Activated CD4-positive, alpha-beta T cell treated with anti-CD3 and anti-CD28 coated beads, Interleukin-2, amount 10 ng/mL, durations not matched to agents 7 days and 5 days (primary cell): ENCODE results near the gene GRID1. TPM values are rescaled to one million over a fixed set of nuclear protein-coding genes. Genes with fewer than 3 reads are reported as not detected.
"Not testable (repeated sequence)": the region's sequence is repeated elsewhere in the genome, so short reads cannot be mapped to it uniquely, and the experiment has no call there.

ENCODE experiments used
- CTCF ChIA-PET: fragments of 350-600 bp; sonication (Branson Sonifier 250); formaldehyde crosslinking; loops from one replicate; lab custom pipeline; 2021; ENCODE audit warnings: antibody characterized with exemption; lab: Charles Lee
- POLR2A ChIA-PET: fragments of 350-600 bp; sonication (Branson Sonifier 250); formaldehyde crosslinking; loops from one replicate; lab custom pipeline; 2021; ENCODE audit warnings: antibody characterized with exemption; lab: Charles Lee
- DNase-seq: peaks from one replicate; pipeline ENCODE4 v3.0.0-alpha.2; 2020
- H3K27ac Mint-ChIP-seq: one replicate; pipeline ENCODE4 v1.8.0; 2021; ENCODE audit warnings: mild to moderate bottlenecking, moderate library complexity, mixed read lengths
- H3K27me3 Mint-ChIP-seq: one replicate; pipeline ENCODE4 v1.8.0; 2021; ENCODE audit warnings: mixed read lengths
- H3K36me3 Mint-ChIP-seq: one replicate; pipeline ENCODE4 v1.8.0; 2021; ENCODE audit warnings: low read depth, mixed read lengths
- H3K4me1 Mint-ChIP-seq: one replicate; pipeline ENCODE4 v1.8.0; 2021; ENCODE audit warnings: mixed read lengths
- H3K4me3 Mint-ChIP-seq: one replicate; pipeline ENCODE4 v1.8.0; 2021; ENCODE audit warnings: mild to moderate bottlenecking, moderate library complexity, mixed read lengths
- H3K9me3 Mint-ChIP-seq: one replicate; pipeline ENCODE4 v1.8.0; 2021; ENCODE audit warnings: mixed read lengths
- total RNA-seq, 2 experiments: library from RNA; stranded (reverse); gene quantifications; one replicate each; pipeline ENCODE4 v1.2.3, GENCODE V29; 2021

Gene GRID1
- total RNA-seq, 2 experiments from 2014 or later, result not detected

DNA sequence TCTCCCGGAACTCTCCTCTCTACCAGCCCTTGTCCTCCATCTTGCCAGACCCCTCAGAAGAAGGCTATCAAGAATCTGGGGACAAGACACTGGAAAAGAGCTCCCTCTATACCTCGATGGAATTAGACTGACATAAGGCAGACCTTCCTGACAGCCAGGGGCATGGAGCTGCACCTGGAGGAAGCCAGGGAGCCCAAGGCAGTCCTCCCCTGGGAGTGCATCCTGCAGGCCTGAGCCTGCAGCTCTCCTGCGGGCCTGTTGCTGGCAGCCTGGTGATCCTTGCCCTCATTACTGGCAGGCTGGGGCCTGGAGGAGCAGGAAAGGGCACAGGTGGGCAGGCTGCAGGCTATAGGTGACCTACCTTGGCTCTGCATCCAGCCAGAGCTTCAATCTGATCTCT is 323.4 kb downstream of the GRID1 start:
- peaks cover 10% of the 10 kb centered on the region for H3K4me1 Mint-ChIP-seq
- H3K36me3 Mint-ChIP-seq, result no peaks in the 10 kb centered on the region
- H3K4me3 Mint-ChIP-seq, result no peak overlapping the region
- H3K27ac Mint-ChIP-seq, result no peak overlapping the region
- CTCF ChIA-PET, result no interaction called here
- peaks cover 16% of the 10 kb centered on the region for H3K27me3 Mint-ChIP-seq
- POLR2A ChIA-PET, result no interaction called here
- DNase-seq, result no peak
- H3K9me3 Mint-ChIP-seq, result no peaks in the 10 kb centered on the region

- H3K27ac Mint-ChIP-seq, result no peak overlapping the region
- H3K9me3 Mint-ChIP-seq, result no peaks in the 10 kb centered on the region
- H3K27me3 Mint-ChIP-seq, result peaks cover 16% of the 10 kb centered on the region
- ChIA-PET POLR2A (no interaction called here), CTCF (no interaction called here)
- peaks cover 3% of the 10 kb centered on the region for H3K4me1 Mint-ChIP-seq
- no peaks in the 10 kb centered on the region for H3K36me3 Mint-ChIP-seq
- H3K4me3 Mint-ChIP-seq, result no peak overlapping the region
- DNase-seq, result no peak
These were observed 324.4 kb downstream of the GRID1 start for GRCh38 chr10:86042161-86042560.

GRCh38 chr10:86041116-86041515 is 325.5 kb downstream of the GRID1 start:
- H3K4me3 Mint-ChIP-seq, result no peak overlapping the region
- H3K36me3 Mint-ChIP-seq, result no peaks in the 10 kb centered on the region
- H3K4me1 Mint-ChIP-seq, result no peaks in the 10 kb centered on the region
- no peak overlapping the region for H3K27ac Mint-ChIP-seq
- CTCF ChIA-PET, result interaction anchor here (0.5 kb wide), 1 partner anchor 44 kb away, joined by 3 read pairs; no protein-coding TSS in a partner anchor
- POLR2A ChIA-PET, result no interaction called here
- H3K9me3 Mint-ChIP-seq, result no peaks in the 10 kb centered on the region
- H3K27me3 Mint-ChIP-seq, result peaks cover 8% of the 10 kb centered on the region
- no peak for DNase-seq

- Mint-ChIP-seq H3K36me3 (no peaks in the 10 kb centered on the region), H3K4me3 (no peak overlapping the region), H3K4me1 (no peaks in the 10 kb centered on the region), H3K27me3 (no peaks in the 10 kb centered on the region), H3K27ac (no peak overlapping the region), H3K9me3 (no peaks in the 10 kb centered on the region)
- ChIA-PET CTCF (no interaction called here), POLR2A (no interaction called here)
- no peak for DNase-seq
These were observed 328.2 kb downstream of the GRID1 start for GRCh38 chr10:86038371-86038770.

DNA sequence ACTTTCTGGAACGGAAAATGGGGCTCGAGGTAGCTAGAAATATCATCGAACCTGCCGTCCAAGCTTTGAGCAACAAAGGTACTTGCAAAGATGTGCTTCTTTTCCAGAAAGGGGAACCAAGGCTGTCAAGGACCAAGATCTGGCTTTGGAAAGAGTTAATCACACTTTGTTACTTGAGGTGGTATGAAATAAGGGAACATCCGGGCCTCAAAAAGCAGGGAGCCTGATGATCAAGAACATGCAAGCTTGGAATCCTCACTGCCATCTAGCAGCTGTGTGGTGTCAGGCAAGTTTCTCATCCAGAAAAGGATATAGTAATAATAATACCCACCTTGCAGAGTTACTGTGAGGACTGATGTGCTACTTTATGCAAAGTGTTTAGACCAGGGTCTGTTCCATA is 329.5 kb downstream of the GRID1 start:
- Mint-ChIP-seq H3K27ac (no peak overlapping the region), H3K9me3 (no peaks in the 10 kb centered on the region)

DNA sequence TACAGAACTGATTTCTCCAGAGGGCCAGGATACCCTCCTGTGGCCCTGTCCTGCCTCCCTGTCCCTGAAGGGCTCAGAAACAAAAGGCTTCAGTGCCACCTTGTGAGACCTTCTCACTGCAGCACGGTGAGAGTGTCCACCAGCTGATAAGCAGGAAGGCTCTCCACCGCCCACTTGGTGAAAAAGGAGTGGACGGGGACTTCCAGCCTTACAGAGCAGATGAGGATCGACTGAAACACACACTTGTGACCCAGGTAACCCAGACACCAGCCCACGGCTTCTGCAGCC is 330.1 kb downstream of the GRID1 start:
- no peaks in the 10 kb centered on the region for H3K36me3 Mint-ChIP-seq
- no peaks in the 10 kb centered on the region for H3K4me1 Mint-ChIP-seq
- POLR2A ChIA-PET, result no interaction called here
- H3K27ac Mint-ChIP-seq, result no peak overlapping the region
- no peak overlapping the region for H3K4me3 Mint-ChIP-seq
- CTCF ChIA-PET, result no interaction called here
- H3K27me3 Mint-ChIP-seq, result no peaks in the 10 kb centered on the region
- H3K9me3 Mint-ChIP-seq, result no peaks in the 10 kb centered on the region
- no peak for DNase-seq

More for the DNA sequence above, 329.5 kb downstream of the GRID1 start:
- Mint-ChIP-seq H3K4me1 (no peaks in the 10 kb centered on the region), H3K27me3 (no peaks in the 10 kb centered on the region), H3K36me3 (no peaks in the 10 kb centered on the region), H3K4me3 (no peak overlapping the region)
- no peak for DNase-seq
- POLR2A ChIA-PET, result no interaction called here
- CTCF ChIA-PET, result no interaction called here

GRCh38 chr10:86035791-86036543 is 330.6 kb downstream of the GRID1 start:
- POLR2A ChIA-PET, result no interaction called here
- H3K36me3 Mint-ChIP-seq, result no peaks in the 10 kb centered on the region

GRCh38 chr10:86034710-86035109 is 331.9 kb downstream of the GRID1 start:
- ChIA-PET CTCF (no interaction called here), POLR2A (no interaction called here)
- no peak overlapping the region for H3K4me3 Mint-ChIP-seq
- no peaks in the 10 kb centered on the region for H3K9me3 Mint-ChIP-seq
- H3K27me3 Mint-ChIP-seq, result peaks cover 1% of the 10 kb centered on the region
- DNase-seq, result no peak
- no peaks in the 10 kb centered on the region for H3K36me3 Mint-ChIP-seq
- H3K4me1 Mint-ChIP-seq, result no peaks in the 10 kb centered on the region
- no peak overlapping the region for H3K27ac Mint-ChIP-seq

More at GRCh38 chr10:86035791-86036543, 330.6 kb downstream of the GRID1 start:
- H3K27me3 Mint-ChIP-seq, result no peaks in the 10 kb centered on the region
- H3K4me3 Mint-ChIP-seq, result no peak overlapping the region
- CTCF ChIA-PET, result no interaction called here
- H3K27ac Mint-ChIP-seq, result no peak overlapping the region
- no peak for DNase-seq
- H3K4me1 Mint-ChIP-seq, result no peaks in the 10 kb centered on the region
- no peaks in the 10 kb centered on the region for H3K9me3 Mint-ChIP-seq

- no peak overlapping the region for H3K27ac Mint-ChIP-seq
- H3K36me3 Mint-ChIP-seq, result no peaks in the 10 kb centered on the region
- H3K27me3 Mint-ChIP-seq, result peaks cover 8% of the 10 kb centered on the region
- no peaks in the 10 kb centered on the region for H3K4me1 Mint-ChIP-seq
- H3K9me3 Mint-ChIP-seq, result no peaks in the 10 kb centered on the region
- no peak for DNase-seq
- no peak overlapping the region for H3K4me3 Mint-ChIP-seq
- POLR2A ChIA-PET, result no interaction called here
- CTCF ChIA-PET, result interaction anchor here (1.0 kb wide), 1 partner anchor 23 kb away, joined by 4 read pairs; no protein-coding TSS in a partner anchor
These were observed 333.0 kb downstream of the GRID1 start for GRCh38 chr10:86033581-86033980.

- H3K9me3 Mint-ChIP-seq, H3K4me3 Mint-ChIP-seq, H3K4me1 Mint-ChIP-seq, CTCF ChIA-PET, POLR2A ChIA-PET, DNase-seq, H3K27ac Mint-ChIP-seq, H3K36me3 Mint-ChIP-seq, H3K27me3 Mint-ChIP-seq: not testable (repeated sequence)
These were observed 334.5 kb downstream of the GRID1 start for GRCh38 chr10:86032087-86032486.

- H3K27ac Mint-ChIP-seq, result no peak overlapping the region
- H3K4me1 Mint-ChIP-seq, result no peaks in the 10 kb centered on the region
- ChIA-PET POLR2A (no interaction called here), CTCF (no interaction called here)
- no peak overlapping the region for H3K4me3 Mint-ChIP-seq
- H3K27me3 Mint-ChIP-seq, result peaks cover 10% of the 10 kb centered on the region
- DNase-seq, result no peak
- no peaks in the 10 kb centered on the region for H3K9me3 Mint-ChIP-seq
- H3K36me3 Mint-ChIP-seq, result no peaks in the 10 kb centered on the region
These were observed 336.3 kb downstream of the GRID1 start for GRCh38 chr10:86030312-86030711.

GRCh38 chr10:86027346-86027745 is 339.2 kb downstream of the GRID1 start:
- H3K36me3 Mint-ChIP-seq, result no peaks in the 10 kb centered on the region
- POLR2A ChIA-PET, result no interaction called here
- CTCF ChIA-PET, result interaction anchor here (1.3 kb wide), 1 partner anchor 24 kb away, joined by 3 read pairs; no protein-coding TSS in a partner anchor

DNA sequence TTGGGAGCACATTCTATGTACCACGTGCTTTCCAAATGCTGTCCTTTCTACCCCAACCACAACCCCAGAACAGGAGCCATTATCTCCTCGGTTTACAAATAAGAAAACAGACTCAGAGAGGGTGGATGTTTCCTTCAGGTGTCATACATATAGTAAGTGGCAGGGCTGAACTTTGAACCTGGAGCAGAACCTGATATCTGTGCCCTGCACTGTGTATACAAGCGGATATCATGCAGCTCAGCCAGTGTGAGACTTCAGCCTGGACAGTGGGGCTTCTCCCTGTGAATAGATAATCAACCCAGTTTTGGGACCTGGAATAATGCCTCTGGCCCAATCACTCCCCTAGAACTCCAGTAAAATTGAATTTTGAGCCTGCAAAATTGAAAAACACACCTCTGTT is 341.1 kb downstream of the GRID1 start:
- H3K4me3 Mint-ChIP-seq, result no peak overlapping the region
- no peak for DNase-seq
- H3K27ac Mint-ChIP-seq, result no peak overlapping the region
- no peaks in the 10 kb centered on the region for H3K4me1 Mint-ChIP-seq
- H3K9me3 Mint-ChIP-seq, result no peaks in the 10 kb centered on the region
- POLR2A ChIA-PET, result no interaction called here
- H3K27me3 Mint-ChIP-seq, result peaks cover 10% of the 10 kb centered on the region
- H3K36me3 Mint-ChIP-seq, result no peaks in the 10 kb centered on the region
- CTCF ChIA-PET, result no interaction called here

More at GRCh38 chr10:86027346-86027745, 339.2 kb downstream of the GRID1 start:
- no peak for DNase-seq
- Mint-ChIP-seq H3K9me3 (no peaks in the 10 kb centered on the region), H3K27ac (no peak overlapping the region), H3K4me1 (no peaks in the 10 kb centered on the region), H3K4me3 (no peak overlapping the region), H3K27me3 (peaks cover 10% of the 10 kb centered on the region)
